ENCODE measurements around the gene PFN3. TPM values are rescaled to one million over a fixed set of nuclear protein-coding genes. Genes with fewer than 3 reads are reported as not detected.
"Not testable (repeated sequence)": the region's sequence is repeated elsewhere in the genome, so short reads cannot be mapped to it uniquely, and the experiment has no call there.

Gene PFN3
- total RNA-seq, 5 donors from 2014 or later (not counting 1 experiment from before 2014, with no cell fraction given): not detected

DNA sequence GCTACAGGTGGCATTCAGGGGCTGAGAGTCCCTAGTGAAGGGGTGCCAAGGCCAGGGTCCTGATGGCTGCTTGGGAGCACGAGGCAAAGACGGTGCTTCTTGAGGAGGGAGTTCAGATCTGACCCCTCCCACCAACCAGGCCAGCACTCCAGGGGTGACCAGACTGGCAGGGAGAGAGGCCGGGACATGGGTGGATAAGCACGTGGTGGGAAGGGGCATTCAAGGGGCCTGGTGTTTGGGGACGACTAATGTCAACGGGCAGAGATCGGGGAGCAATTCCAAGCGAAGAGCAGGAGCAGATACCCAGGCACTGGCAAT, 38.2 kb downstream of the PFN3 start:
- Mint-ChIP-seq H3K4me3 (peak overlapping the region; percentile 77 to 82 (median 80)), H3K27me3 (no peaks in the 10 kb centered on the region), H3K27ac (peak overlapping the region; percentile 95 to 96), H3K4me1 (peaks cover 52 to 81% (median 73%) of the 10 kb centered on the region in 3 donors), H3K36me3 (peaks cover 5% of the 10 kb centered on the region), H3K9me3 (no peaks in the 10 kb centered on the region)
- peak overlapping the region; percentile 74 for H3K27ac ChIP-seq (ENCODE audit: low read length)
- peaks cover 6 to 60% of the 10 kb centered on the region in 2 donors for H3K36me3 ChIP-seq (ENCODE audit: control insufficient read depth in 2 of 2, extremely low read depth in 1 of 2, insufficient read depth in 1 of 2, low read length in 1 of 2)
- ChIA-PET CTCF (interaction anchor here in 1 of 2 donors (1.5 kb wide), 1 partner anchor 28 kb away, joined by 4 read pairs; no protein-coding TSS in a partner anchor), POLR2A (no interaction called here)
- peaks cover 48 to 95% of the 10 kb centered on the region in 2 experiments for H3K4me1 ChIP-seq (ENCODE audit: control insufficient read depth in 1 of 2, extremely low read depth in 1 of 2, insufficient read depth in 2 of 2, low read length in 2 of 2)
- no peaks in the 10 kb centered on the region for H3K27me3 ChIP-seq (replicated peaks in 1 of 2; ENCODE audit: control insufficient read depth in 2 of 2, extremely low read depth in 1 of 2, insufficient read depth in 2 of 2, low read length in 1 of 2)
- 70% methylated on average over 3 of the region's 8 CpGs for WGBS (ENCODE audit: insufficient coverage)
- ATAC-seq (replicated peaks in 1 of 4) (no peak), DNase-seq (no peak)
- peak overlapping the region; percentile 54 to 56 for H3K4me3 ChIP-seq (ENCODE audit: control insufficient read depth in 1 of 2, extremely low read depth in 1 of 2, low read length in 1 of 2)
- no peaks in the 10 kb centered on the region for H3K9me3 ChIP-seq

- POLR2A ChIA-PET: no interaction called here
- peaks cover 5% of the 10 kb centered on the region for H3K36me3 Mint-ChIP-seq
- no peaks in the 10 kb centered on the region for H3K27me3 Mint-ChIP-seq
- H3K4me1 Mint-ChIP-seq: peaks cover 58 to 87% (median 79%) of the 10 kb centered on the region in 3 donors
- H3K4me3 ChIP-seq (ENCODE audit: control insufficient read depth in 1 of 2, extremely low read depth in 1 of 2, low read length in 1 of 2): peak overlapping the region in 1 of 2 donors; percentile 56
- no peaks in the 10 kb centered on the region for H3K27me3 ChIP-seq (replicated peaks in 1 of 2; ENCODE audit: control insufficient read depth in 2 of 2, extremely low read depth in 1 of 2, insufficient read depth in 2 of 2, low read length in 1 of 2)
- H3K9me3 ChIP-seq: no peaks in the 10 kb centered on the region
- peak overlapping the region; percentile 77 to 82 (median 80) for H3K4me3 Mint-ChIP-seq
- DNase-seq (peak in 3 of 35 experiments; percentile 15 to 41 (median 25)), ATAC-seq (replicated peaks in 1 of 4) (peak in 1 of 4 experiments; percentile 14)
- no peaks in the 10 kb centered on the region for H3K9me3 Mint-ChIP-seq
- H3K27ac ChIP-seq (ENCODE audit: low read length): peak overlapping the region; percentile 74
- H3K27ac Mint-ChIP-seq: peak overlapping the region; percentile 95 to 96
- WGBS (ENCODE audit: insufficient coverage): 58% methylated on average over 2 of the region's 6 CpGs
- H3K36me3 ChIP-seq (ENCODE audit: control insufficient read depth in 2 of 2, extremely low read depth in 1 of 2, insufficient read depth in 1 of 2, low read length in 1 of 2): peaks cover 5 to 55% of the 10 kb centered on the region in 2 donors
- H3K4me1 ChIP-seq (ENCODE audit: control insufficient read depth in 1 of 2, extremely low read depth in 1 of 2, insufficient read depth in 2 of 2, low read length in 2 of 2): peaks cover 54 to 96% of the 10 kb centered on the region in 2 experiments
- CTCF ChIA-PET: interaction anchor here (0.5 to 1.5 kb wide), 3 partner anchors 18 to 51 kb away, joined by 3 to 7 read pairs (median 4); no protein-coding TSS in a partner anchor
These were observed 38.8 kb downstream of the PFN3 start for GRCh38 chr5:177361418-177362291.

GRCh38 chr5:177360740-177361139, 39.7 kb downstream of the PFN3 start:
- ChIA-PET POLR2A (interaction anchor here in 1 of 2 donors (0.6 kb wide), 1 partner anchor 44 kb away, joined by 14 read pairs; no protein-coding TSS in a partner anchor), CTCF (interaction anchor here (0.6 to 1.3 kb wide), 6 partner anchors 8 to 1009 kb away, joined by 3 to 5 read pairs (median 3); no protein-coding TSS in a partner anchor)
- not testable (repeated sequence) for ATAC-seq (replicated peaks in 1 of 4); H3K27me3 Mint-ChIP-seq; H3K27me3 ChIP-seq (replicated peaks in 1 of 2; ENCODE audit: control insufficient read depth in 2 of 2, extremely low read depth in 1 of 2, insufficient read depth in 2 of 2, low read length in 1 of 2); DNase-seq; H3K9me3 Mint-ChIP-seq; H3K36me3 Mint-ChIP-seq; H3K9me3 ChIP-seq
- H3K4me3 ChIP-seq (ENCODE audit: control insufficient read depth in 1 of 2, extremely low read depth in 1 of 2, low read length in 1 of 2): peak overlapping the region in 1 of 2 donors; percentile 17
- Mint-ChIP-seq H3K27ac (peak overlapping the region; percentile 95 to 96), H3K4me3 (peak overlapping the region in 2 of 3 donors; percentile 52 to 77), H3K4me1 (peaks cover 67 to 91% (median 85%) of the 10 kb centered on the region in 3 donors)
- peaks cover 57 to 96% of the 10 kb centered on the region in 2 experiments for H3K4me1 ChIP-seq (ENCODE audit: control insufficient read depth in 1 of 2, extremely low read depth in 1 of 2, insufficient read depth in 2 of 2, low read length in 2 of 2)
- peak overlapping the region; percentile 27 for H3K27ac ChIP-seq (ENCODE audit: low read length)
- H3K36me3 ChIP-seq (ENCODE audit: control insufficient read depth in 2 of 2, extremely low read depth in 1 of 2, insufficient read depth in 1 of 2, low read length in 1 of 2): peaks cover 4 to 46% of the 10 kb centered on the region in 2 donors
- 90% methylated on average over 6 of the region's 7 CpGs for WGBS (ENCODE audit: insufficient coverage)

- H3K27ac Mint-ChIP-seq: peak overlapping the region; percentile 89 to 95
- 80% methylated on average over 3 of the region's 3 CpGs for WGBS (ENCODE audit: insufficient coverage)
- H3K4me3 ChIP-seq (ENCODE audit: control insufficient read depth in 1 of 2, extremely low read depth in 1 of 2, low read length in 1 of 2): peak overlapping the region; percentile 77 to 92
- no peak for ATAC-seq (replicated peaks in 1 of 4)
- H3K4me3 Mint-ChIP-seq: peak overlapping the region; percentile 77 to 91 (median 83)
- no peaks in the 10 kb centered on the region for H3K9me3 Mint-ChIP-seq
- peaks cover 58 to 96% of the 10 kb centered on the region in 2 experiments for H3K4me1 ChIP-seq (ENCODE audit: control insufficient read depth in 1 of 2, extremely low read depth in 1 of 2, insufficient read depth in 2 of 2, low read length in 2 of 2)
- peaks cover 75 to 91% (median 80%) of the 10 kb centered on the region in 3 donors for H3K4me1 Mint-ChIP-seq
- H3K36me3 Mint-ChIP-seq: peaks cover 5% of the 10 kb centered on the region
- POLR2A ChIA-PET: no interaction called here
- H3K27me3 ChIP-seq (replicated peaks in 1 of 2; ENCODE audit: control insufficient read depth in 2 of 2, extremely low read depth in 1 of 2, insufficient read depth in 2 of 2, low read length in 1 of 2): no peaks in the 10 kb centered on the region
- no peak for DNase-seq
- peak overlapping the region; percentile 73 for H3K27ac ChIP-seq (ENCODE audit: low read length)
- no peaks in the 10 kb centered on the region for H3K27me3 Mint-ChIP-seq
- H3K36me3 ChIP-seq (ENCODE audit: control insufficient read depth in 2 of 2, extremely low read depth in 1 of 2, insufficient read depth in 1 of 2, low read length in 1 of 2): peaks cover 0 to 38% of the 10 kb centered on the region in 2 donors
- CTCF ChIA-PET: interaction anchor here (0.7 to 1.1 kb wide), 3 partner anchors 9 to 149 kb away, joined by 3 read pairs; no protein-coding TSS in a partner anchor
- no peaks in the 10 kb centered on the region for H3K9me3 ChIP-seq
These were observed 40.6 kb downstream of the PFN3 start for GRCh38 chr5:177359860-177360259.

- H3K27me3 ChIP-seq (replicated peaks in 1 of 2; ENCODE audit: control insufficient read depth in 2 of 2, extremely low read depth in 1 of 2, insufficient read depth in 2 of 2, low read length in 1 of 2): no peaks in the 10 kb centered on the region
- no peak for DNase-seq
- peak overlapping the region; percentile 89 to 95 for H3K27ac Mint-ChIP-seq
- H3K27me3 Mint-ChIP-seq: no peaks in the 10 kb centered on the region
- 74% methylated on average over 4 of the region's 6 CpGs for WGBS (ENCODE audit: insufficient coverage)
- H3K4me3 Mint-ChIP-seq: peak overlapping the region; percentile 77 to 91 (median 83)
- peak overlapping the region; percentile 77 to 92 for H3K4me3 ChIP-seq (ENCODE audit: control insufficient read depth in 1 of 2, extremely low read depth in 1 of 2, low read length in 1 of 2)
- H3K36me3 ChIP-seq (ENCODE audit: control insufficient read depth in 2 of 2, extremely low read depth in 1 of 2, insufficient read depth in 1 of 2, low read length in 1 of 2): peaks cover 0 to 34% of the 10 kb centered on the region in 2 donors
- no peaks in the 10 kb centered on the region for H3K9me3 Mint-ChIP-seq
- H3K27ac ChIP-seq (ENCODE audit: low read length): peak overlapping the region; percentile 73
- peaks cover 80 to 91% (median 80%) of the 10 kb centered on the region in 3 donors for H3K4me1 Mint-ChIP-seq
- H3K9me3 ChIP-seq: no peaks in the 10 kb centered on the region
- ChIA-PET CTCF (interaction anchor here in 1 of 2 donors (0.7 kb wide), 1 partner anchor 12 kb away, joined by 3 read pairs; no protein-coding TSS in a partner anchor), POLR2A (no interaction called here)
- peaks cover 57 to 92% of the 10 kb centered on the region in 2 experiments for H3K4me1 ChIP-seq (ENCODE audit: control insufficient read depth in 1 of 2, extremely low read depth in 1 of 2, insufficient read depth in 2 of 2, low read length in 2 of 2)
- ATAC-seq (replicated peaks in 1 of 4): no peak
- H3K36me3 Mint-ChIP-seq: peaks cover 5% of the 10 kb centered on the region
These were observed 41.0 kb downstream of the PFN3 start for GRCh38 chr5:177359451-177359851.

DNA sequence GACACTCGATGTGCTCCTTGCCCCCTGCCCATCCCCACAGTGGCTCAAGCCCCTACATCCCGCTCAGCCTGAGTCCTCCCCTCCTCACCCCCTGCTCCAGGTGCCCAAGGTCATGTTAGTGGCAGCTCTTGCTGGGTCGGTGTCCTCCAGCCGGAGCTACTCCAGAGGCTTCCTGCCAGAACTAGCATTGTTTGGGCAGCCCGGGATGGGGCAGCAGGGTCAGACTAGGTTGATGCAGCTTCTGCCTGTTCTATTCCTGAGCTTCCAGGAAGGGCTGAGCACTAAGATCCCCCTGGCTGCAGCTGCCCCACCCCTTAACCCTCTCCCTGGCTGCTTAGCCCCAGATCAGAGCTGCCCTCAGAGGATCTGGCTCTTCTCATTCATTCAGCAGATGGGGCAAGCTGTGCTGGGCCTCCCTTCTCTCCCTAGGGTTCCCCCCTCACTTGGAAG, 42.1 kb downstream of the PFN3 start:
- H3K36me3 ChIP-seq (ENCODE audit: control insufficient read depth in 2 of 2, extremely low read depth in 1 of 2, insufficient read depth in 1 of 2, low read length in 1 of 2): peaks cover 0 to 29% of the 10 kb centered on the region in 2 donors
- peak overlapping the region; percentile 77 to 92 for H3K4me3 ChIP-seq (ENCODE audit: control insufficient read depth in 1 of 2, extremely low read depth in 1 of 2, low read length in 1 of 2)
- H3K9me3 Mint-ChIP-seq: no peaks in the 10 kb centered on the region
- no peaks in the 10 kb centered on the region for H3K27me3 Mint-ChIP-seq
- ATAC-seq (replicated peaks in 1 of 4) (no peak), DNase-seq (peak in 1 of 35 experiments; percentile 23)
- ChIA-PET POLR2A (no interaction called here), CTCF (interaction anchor here (0.6 to 1.2 kb wide), 4 partner anchors 11 to 795 kb away, joined by 3 to 4 read pairs (median 3); partner anchors contain the start of gene NHP2 (in 1 of the 2))
- peak overlapping the region; percentile 89 to 95 for H3K27ac Mint-ChIP-seq
- peak overlapping the region; percentile 77 to 91 (median 83) for H3K4me3 Mint-ChIP-seq
- no peaks in the 10 kb centered on the region for H3K27me3 ChIP-seq (replicated peaks in 1 of 2; ENCODE audit: control insufficient read depth in 2 of 2, extremely low read depth in 1 of 2, insufficient read depth in 2 of 2, low read length in 1 of 2)
- peaks cover 53 to 81% of the 10 kb centered on the region in 2 experiments for H3K4me1 ChIP-seq (ENCODE audit: control insufficient read depth in 1 of 2, extremely low read depth in 1 of 2, insufficient read depth in 2 of 2, low read length in 2 of 2)
- peaks cover 5% of the 10 kb centered on the region for H3K36me3 Mint-ChIP-seq
- WGBS (ENCODE audit: insufficient coverage): 3% methylated on average over 5 of the region's 5 CpGs
- peaks cover 75 to 85% (median 85%) of the 10 kb centered on the region in 3 donors for H3K4me1 Mint-ChIP-seq
- H3K9me3 ChIP-seq: no peaks in the 10 kb centered on the region
- peak overlapping the region; percentile 73 for H3K27ac ChIP-seq (ENCODE audit: low read length)

All from T-cell (primary cell).